Activated CD8-positive, alpha-beta memory T cell treated with anti-CD3 and anti-CD28 coated beads, Interleukin-2, amount 10 ng/mL, durations not matched to agents 7 days and 5 days (primary cell): ENCODE data around the gene GUCY1A2. TPM values are rescaled to one million over a fixed set of nuclear protein-coding genes. Genes with fewer than 3 reads are reported as not detected.

Source experiments
- ATAC-seq: fragments of 150-1000 bp; cut with Tn5 transposase; one replicate; pipeline ENCODE4 v1.10.0; 2021; ENCODE audit warnings: moderate library complexity
- CTCF ChIA-PET: fragments of 350-600 bp; sonication (Branson Sonifier 250); formaldehyde crosslinking; loops from one replicate; lab custom pipeline; 2021; ENCODE audit warnings: antibody characterized with exemption; lab: Charles Lee
- DNase-seq: peaks from one replicate; pipeline ENCODE4 v3.0.0-alpha.2; 2020
- H3K27ac Mint-ChIP-seq: one replicate; pipeline ENCODE4 v1.8.0; 2021; ENCODE audit warnings: mild to moderate bottlenecking, mixed read lengths
- H3K27me3 Mint-ChIP-seq: one replicate; pipeline ENCODE4 v1.8.0; 2021; ENCODE audit warnings: mixed read lengths
- H3K36me3 Mint-ChIP-seq: one replicate; pipeline ENCODE4 v1.8.0; 2021; ENCODE audit warnings: mild to moderate bottlenecking, mixed read lengths
- H3K4me1 Mint-ChIP-seq: one replicate; pipeline ENCODE4 v1.8.0; 2021; ENCODE audit warnings: mixed read lengths
- H3K4me3 Mint-ChIP-seq: one replicate; pipeline ENCODE4 v1.8.0; 2021; ENCODE audit warnings: mild to moderate bottlenecking, moderate library complexity, mixed read lengths
- H3K9me3 Mint-ChIP-seq: one replicate; pipeline ENCODE4 v1.8.0; 2022; ENCODE audit warnings: low read depth, mixed read lengths
- total RNA-seq, 2 experiments: library from RNA; stranded (reverse); gene quantifications; one replicate each; pipeline ENCODE4 v1.2.3, GENCODE V29; 2021

The GUCY1A2 gene
- total RNA-seq, 2 experiments from 2014 or later, result not detected

- ATAC-seq, result no peak
- Mint-ChIP-seq H3K27me3 (no peaks in the 10 kb centered on the region), H3K4me3 (no peak overlapping the region), H3K36me3 (no peaks in the 10 kb centered on the region), H3K4me1 (no peaks in the 10 kb centered on the region), H3K27ac (no peak overlapping the region), H3K9me3 (peaks cover 3% of the 10 kb centered on the region)
- CTCF ChIA-PET, result no interaction called here
- DNase-seq, result no peak
Measured at GRCh38 chr11:106714199-106714598, 304.1 kb downstream of the GUCY1A2 start.

- no peaks in the 10 kb centered on the region for H3K4me1 Mint-ChIP-seq
- no peak for ATAC-seq
- H3K4me3 Mint-ChIP-seq, result no peak overlapping the region
Measured at GRCh38 chr11:106708348-106708747, 309.9 kb downstream of the GUCY1A2 start.

GRCh38 chr11:106706355-106706754 lies 311.9 kb downstream of the GUCY1A2 start:
- Mint-ChIP-seq H3K27ac (no peak overlapping the region), H3K36me3 (no peaks in the 10 kb centered on the region), H3K27me3 (no peaks in the 10 kb centered on the region), H3K4me3 (no peak overlapping the region), H3K4me1 (no peaks in the 10 kb centered on the region), H3K9me3 (peaks cover 3% of the 10 kb centered on the region)
- CTCF ChIA-PET, result no interaction called here
- DNase-seq (no peak), ATAC-seq (no peak)

More at GRCh38 chr11:106708348-106708747, 309.9 kb downstream of the GUCY1A2 start:
- Mint-ChIP-seq H3K27me3 (no peaks in the 10 kb centered on the region), H3K36me3 (no peaks in the 10 kb centered on the region), H3K9me3 (peaks cover 3% of the 10 kb centered on the region), H3K27ac (no peak overlapping the region)
- no peak for DNase-seq
- CTCF ChIA-PET, result no interaction called here

GRCh38 chr11:106702805-106703204 lies 315.5 kb downstream of the GUCY1A2 start:
- Mint-ChIP-seq H3K4me1 (no peaks in the 10 kb centered on the region), H3K36me3 (no peaks in the 10 kb centered on the region), H3K9me3 (peaks cover 3% of the 10 kb centered on the region), H3K4me3 (no peak overlapping the region), H3K27me3 (no peaks in the 10 kb centered on the region), H3K27ac (no peak overlapping the region)
- no peak for DNase-seq
- CTCF ChIA-PET, result no interaction called here
- ATAC-seq, result no peak

GRCh38 chr11:106697058-106697457 lies 321.2 kb downstream of the GUCY1A2 start:
- H3K27ac Mint-ChIP-seq, result no peak overlapping the region
- DNase-seq, result no peak
- no peaks in the 10 kb centered on the region for H3K36me3 Mint-ChIP-seq
- ATAC-seq, result no peak
- no peaks in the 10 kb centered on the region for H3K27me3 Mint-ChIP-seq
- no peak overlapping the region for H3K4me3 Mint-ChIP-seq
- no peaks in the 10 kb centered on the region for H3K4me1 Mint-ChIP-seq
- H3K9me3 Mint-ChIP-seq, result peaks cover 5% of the 10 kb centered on the region
- CTCF ChIA-PET, result no interaction called here

GRCh38 chr11:106695506-106695905 lies 322.8 kb downstream of the GUCY1A2 start:
- no peaks in the 10 kb centered on the region for H3K27me3 Mint-ChIP-seq
- CTCF ChIA-PET, result no interaction called here

GRCh38 chr11:106694501-106694900 lies 323.8 kb downstream of the GUCY1A2 start:
- Mint-ChIP-seq H3K27me3 (no peaks in the 10 kb centered on the region), H3K4me3 (no peak overlapping the region), H3K27ac (no peak overlapping the region), H3K4me1 (no peaks in the 10 kb centered on the region), H3K36me3 (no peaks in the 10 kb centered on the region), H3K9me3 (peaks cover 5% of the 10 kb centered on the region)
- DNase-seq (no peak), ATAC-seq (no peak)
- CTCF ChIA-PET, result no interaction called here

More at GRCh38 chr11:106695506-106695905, 322.8 kb downstream of the GUCY1A2 start:
- H3K27ac Mint-ChIP-seq, result no peak overlapping the region
- DNase-seq (no peak), ATAC-seq (no peak)
- H3K4me3 Mint-ChIP-seq, result no peak overlapping the region
- no peaks in the 10 kb centered on the region for H3K36me3 Mint-ChIP-seq
- peaks cover 5% of the 10 kb centered on the region for H3K9me3 Mint-ChIP-seq
- H3K4me1 Mint-ChIP-seq, result no peaks in the 10 kb centered on the region

GRCh38 chr11:106691807-106692365 lies 326.4 kb downstream of the GUCY1A2 start:
- CTCF ChIA-PET, result no interaction called here
- no peak for DNase-seq
- Mint-ChIP-seq H3K27me3 (no peaks in the 10 kb centered on the region), H3K9me3 (peaks cover 8% of the 10 kb centered on the region), H3K4me3 (no peak overlapping the region), H3K4me1 (no peaks in the 10 kb centered on the region), H3K27ac (no peak overlapping the region), H3K36me3 (no peaks in the 10 kb centered on the region)
- no peak for ATAC-seq

GRCh38 chr11:106690923-106691322 lies 327.4 kb downstream of the GUCY1A2 start:
- H3K27ac Mint-ChIP-seq, result no peak overlapping the region
- ATAC-seq, result no peak

GRCh38 chr11:106684944-106685343 lies 333.3 kb downstream of the GUCY1A2 start:
- CTCF ChIA-PET, result no interaction called here
- H3K36me3 Mint-ChIP-seq, result no peaks in the 10 kb centered on the region
- peaks cover 3% of the 10 kb centered on the region for H3K9me3 Mint-ChIP-seq
- ATAC-seq, result no peak
- H3K27ac Mint-ChIP-seq, result no peak overlapping the region
- DNase-seq, result no peak
- no peaks in the 10 kb centered on the region for H3K27me3 Mint-ChIP-seq
- no peak overlapping the region for H3K4me3 Mint-ChIP-seq
- H3K4me1 Mint-ChIP-seq, result no peaks in the 10 kb centered on the region

More at GRCh38 chr11:106690923-106691322, 327.4 kb downstream of the GUCY1A2 start:
- CTCF ChIA-PET, result no interaction called here
- Mint-ChIP-seq H3K4me1 (no peaks in the 10 kb centered on the region), H3K4me3 (no peak overlapping the region), H3K9me3 (peaks cover 8% of the 10 kb centered on the region), H3K27me3 (no peaks in the 10 kb centered on the region), H3K36me3 (no peaks in the 10 kb centered on the region)
- DNase-seq, result no peak

- DNase-seq (no peak), ATAC-seq (no peak)
- no peak overlapping the region for H3K27ac Mint-ChIP-seq
- no peaks in the 10 kb centered on the region for H3K36me3 Mint-ChIP-seq
- no peaks in the 10 kb centered on the region for H3K4me1 Mint-ChIP-seq
- CTCF ChIA-PET, result no interaction called here
- peaks cover 3% of the 10 kb centered on the region for H3K9me3 Mint-ChIP-seq
- H3K27me3 Mint-ChIP-seq, result no peaks in the 10 kb centered on the region
- H3K4me3 Mint-ChIP-seq, result no peak overlapping the region
Measured at GRCh38 chr11:106683435-106683834, 334.8 kb downstream of the GUCY1A2 start.

GRCh38 chr11:106681435-106681834 lies 336.8 kb downstream of the GUCY1A2 start:
- no peak overlapping the region for H3K27ac Mint-ChIP-seq
- no peak for ATAC-seq
- no peaks in the 10 kb centered on the region for H3K36me3 Mint-ChIP-seq
- CTCF ChIA-PET, result no interaction called here
- no peaks in the 10 kb centered on the region for H3K9me3 Mint-ChIP-seq
- no peak for DNase-seq
- no peaks in the 10 kb centered on the region for H3K4me1 Mint-ChIP-seq
- H3K27me3 Mint-ChIP-seq, result no peaks in the 10 kb centered on the region
- H3K4me3 Mint-ChIP-seq, result no peak overlapping the region

GRCh38 chr11:106679581-106679980 lies 338.7 kb downstream of the GUCY1A2 start:
- no peak for ATAC-seq
- Mint-ChIP-seq H3K9me3 (no peaks in the 10 kb centered on the region), H3K36me3 (no peaks in the 10 kb centered on the region), H3K4me3 (no peak overlapping the region), H3K27ac (no peak overlapping the region), H3K27me3 (no peaks in the 10 kb centered on the region), H3K4me1 (no peaks in the 10 kb centered on the region)
- no peak for DNase-seq
- CTCF ChIA-PET, result no interaction called here

GRCh38 chr11:106679181-106679580 lies 339.1 kb downstream of the GUCY1A2 start:
- no peaks in the 10 kb centered on the region for H3K27me3 Mint-ChIP-seq
- no peaks in the 10 kb centered on the region for H3K4me1 Mint-ChIP-seq
- ATAC-seq (no peak), DNase-seq (no peak)
- no peaks in the 10 kb centered on the region for H3K36me3 Mint-ChIP-seq
- CTCF ChIA-PET, result no interaction called here
- H3K9me3 Mint-ChIP-seq, result no peaks in the 10 kb centered on the region
- H3K4me3 Mint-ChIP-seq, result no peak overlapping the region
- no peak overlapping the region for H3K27ac Mint-ChIP-seq

- H3K4me3 Mint-ChIP-seq, result no peak overlapping the region
- ATAC-seq, result no peak
- DNase-seq, result no peak
- no peaks in the 10 kb centered on the region for H3K9me3 Mint-ChIP-seq
- H3K36me3 Mint-ChIP-seq, result no peaks in the 10 kb centered on the region
- H3K27me3 Mint-ChIP-seq, result no peaks in the 10 kb centered on the region
- CTCF ChIA-PET, result no interaction called here
- H3K27ac Mint-ChIP-seq, result no peak overlapping the region
- no peaks in the 10 kb centered on the region for H3K4me1 Mint-ChIP-seq
Measured at GRCh38 chr11:106670069-106670468, 348.2 kb downstream of the GUCY1A2 start.
